ENCODE results near the gene TMEM38B. TPM values are rescaled to one million over a fixed set of nuclear protein-coding genes. Genes with fewer than 3 reads are reported as not detected.
"Not testable (repeated sequence)": the region's sequence is repeated elsewhere in the genome, so short reads cannot be mapped to it uniquely, and the experiment has no call there.

Gene TMEM38B
- total RNA-seq, 3 donors from 2014 or later (not counting 1 experiment from before 2014, with no cell fraction given): 5.7 to 8.0 (median 8.0) TPM

DNA sequence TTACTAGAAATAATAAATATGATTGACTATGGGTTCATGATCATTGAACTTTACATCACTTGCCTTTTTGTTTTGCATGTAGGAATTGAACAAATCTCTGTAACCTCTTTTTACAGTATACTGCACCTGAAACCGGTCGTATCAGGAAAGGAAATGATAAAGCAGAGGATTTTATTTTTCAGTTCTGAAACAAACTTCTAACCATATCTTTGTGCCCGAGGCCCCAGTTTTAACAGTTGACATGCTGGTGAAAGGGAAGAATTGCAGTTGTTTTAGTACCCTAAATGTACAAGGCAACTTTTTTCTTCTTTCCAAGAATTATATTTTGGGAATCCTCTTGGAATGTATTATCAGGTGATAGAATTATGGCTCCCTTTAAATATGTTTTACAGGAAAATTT, 27.8 kb downstream of the TMEM38B start:
- H3K36me3 Mint-ChIP-seq: no peaks in the 10 kb centered on the region

DNA sequence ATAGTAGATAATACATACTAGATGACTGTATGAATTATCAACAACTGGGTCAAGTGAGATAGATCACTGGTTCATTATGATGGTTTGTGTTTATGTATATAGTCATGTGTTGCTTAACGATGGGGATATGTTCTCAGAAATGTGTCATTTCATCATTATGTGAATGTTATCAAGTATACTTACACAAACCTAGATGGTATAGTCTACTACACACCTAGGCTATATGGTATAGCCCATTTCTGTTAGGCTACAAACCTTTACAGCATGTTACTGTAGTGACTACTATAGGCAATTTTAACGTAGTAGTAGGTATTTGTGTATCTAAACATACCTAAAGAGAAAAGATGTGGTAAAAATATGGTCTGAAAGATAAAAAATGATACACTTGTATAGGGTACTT, 31.0 kb downstream of the TMEM38B start:
- WGBS (ENCODE audit: insufficient coverage): 100% methylated on average over 1 of the region's 2 CpGs
- no peak for ATAC-seq
- no peaks in the 10 kb centered on the region for H3K27me3 Mint-ChIP-seq (ENCODE audit: low read depth in 2 of 2)
- no peak for DNase-seq
- H3K4me3 ChIP-seq (ENCODE audit: low read length): no peak overlapping the region
- no peaks in the 10 kb centered on the region for H3K9me3 Mint-ChIP-seq
- TF ChIP-seq, protein P1, sequence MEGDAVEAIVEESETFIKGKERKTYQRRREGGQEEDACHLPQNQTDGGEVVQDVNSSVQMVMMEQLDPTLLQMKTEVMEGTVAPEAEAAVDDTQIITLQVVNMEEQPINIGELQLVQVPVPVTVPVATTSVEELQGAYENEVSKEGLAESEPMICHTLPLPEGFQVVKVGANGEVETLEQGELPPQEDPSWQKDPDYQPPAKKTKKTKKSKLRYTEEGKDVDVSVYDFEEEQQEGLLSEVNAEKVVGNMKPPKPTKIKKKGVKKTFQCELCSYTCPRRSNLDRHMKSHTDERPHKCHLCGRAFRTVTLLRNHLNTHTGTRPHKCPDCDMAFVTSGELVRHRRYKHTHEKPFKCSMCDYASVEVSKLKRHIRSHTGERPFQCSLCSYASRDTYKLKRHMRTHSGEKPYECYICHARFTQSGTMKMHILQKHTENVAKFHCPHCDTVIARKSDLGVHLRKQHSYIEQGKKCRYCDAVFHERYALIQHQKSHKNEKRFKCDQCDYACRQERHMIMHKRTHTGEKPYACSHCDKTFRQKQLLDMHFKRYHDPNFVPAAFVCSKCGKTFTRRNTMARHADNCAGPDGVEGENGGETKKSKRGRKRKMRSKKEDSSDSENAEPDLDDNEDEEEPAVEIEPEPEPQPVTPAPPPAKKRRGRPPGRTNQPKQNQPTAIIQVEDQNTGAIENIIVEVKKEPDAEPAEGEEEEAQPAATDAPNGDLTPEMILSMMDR (IDR thresholded peaks at IDR 0.05): no peak
- no peak overlapping the region for H3K27ac Mint-ChIP-seq
- H3K27me3 ChIP-seq (ENCODE audit: control insufficient read depth, insufficient read depth, low read length): no peaks in the 10 kb centered on the region
- H3K9me3 ChIP-seq (ENCODE audit: control insufficient read depth, insufficient read depth, low read length): no peaks in the 10 kb centered on the region
- no peak overlapping the region for H3K27ac ChIP-seq (ENCODE audit: low read length)
- intact Hi-C loops (cut with micrococcal nuclease): no loop called here
- H3K4me1 Mint-ChIP-seq: no peaks in the 10 kb centered on the region
- H3K4me1 ChIP-seq (ENCODE audit: control insufficient read depth, insufficient read depth, low read length): no peaks in the 10 kb centered on the region
- no peaks in the 10 kb centered on the region for H3K36me3 ChIP-seq (ENCODE audit: control insufficient read depth, insufficient read depth, low read length)
- H3K36me3 Mint-ChIP-seq: no peaks in the 10 kb centered on the region
- no peak overlapping the region for H3K4me3 Mint-ChIP-seq

More for the DNA sequence above, 27.8 kb downstream of the TMEM38B start:
- ATAC-seq (no peak), DNase-seq (no peak)
- no peak overlapping the region for H3K4me3 Mint-ChIP-seq
- no peaks in the 10 kb centered on the region for H3K9me3 ChIP-seq (ENCODE audit: control insufficient read depth, insufficient read depth, low read length)
- no peaks in the 10 kb centered on the region for H3K9me3 Mint-ChIP-seq
- no peak overlapping the region for H3K4me3 ChIP-seq (ENCODE audit: low read length)
- no peaks in the 10 kb centered on the region for H3K27me3 ChIP-seq (ENCODE audit: control insufficient read depth, insufficient read depth, low read length)
- H3K27ac ChIP-seq (ENCODE audit: low read length): no peak overlapping the region
- H3K4me1 ChIP-seq (ENCODE audit: control insufficient read depth, insufficient read depth, low read length): no peaks in the 10 kb centered on the region
- no CpG with 5 or more reads among the region's 3 CpGs for WGBS (ENCODE audit: insufficient coverage)
- no peaks in the 10 kb centered on the region for H3K4me1 Mint-ChIP-seq
- no peak overlapping the region for H3K27ac Mint-ChIP-seq
- H3K36me3 ChIP-seq (ENCODE audit: control insufficient read depth, insufficient read depth, low read length): no peaks in the 10 kb centered on the region
- intact Hi-C loops (cut with micrococcal nuclease): no loop called here
- TF ChIP-seq, protein P1 (IDR thresholded peaks at IDR 0.05): no peak
- H3K27me3 Mint-ChIP-seq (ENCODE audit: low read depth in 2 of 2): no peaks in the 10 kb centered on the region

DNA sequence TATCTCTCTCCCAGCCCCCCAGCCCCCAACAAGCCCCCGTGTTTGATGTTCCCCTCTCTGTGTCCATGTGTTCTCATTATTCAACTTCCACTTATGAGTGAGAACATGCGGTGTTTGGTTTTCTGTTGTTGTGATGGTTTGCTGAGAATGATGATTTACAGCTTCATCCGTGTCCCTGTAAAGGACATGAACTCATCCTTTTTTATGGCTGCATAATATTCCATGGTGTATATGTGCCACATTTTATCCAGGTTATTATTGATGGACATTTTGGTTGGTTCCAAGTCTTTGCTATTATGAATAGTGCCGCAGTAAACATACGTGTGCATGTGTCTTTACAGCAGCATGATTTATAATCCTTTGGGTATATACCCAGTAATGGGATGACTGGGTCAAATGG, 33.9 kb downstream of the TMEM38B start:
- DNase-seq; H3K9me3 Mint-ChIP-seq; H3K27ac Mint-ChIP-seq; H3K4me3 Mint-ChIP-seq; H3K4me1 Mint-ChIP-seq; ATAC-seq; H3K4me3 ChIP-seq (ENCODE audit: low read length); H3K4me1 ChIP-seq (ENCODE audit: control insufficient read depth, insufficient read depth, low read length); H3K36me3 Mint-ChIP-seq; H3K27ac ChIP-seq (ENCODE audit: low read length); intact Hi-C loops (cut with micrococcal nuclease); H3K27me3 Mint-ChIP-seq (ENCODE audit: low read depth in 2 of 2); H3K36me3 ChIP-seq (ENCODE audit: control insufficient read depth, insufficient read depth, low read length); H3K9me3 ChIP-seq (ENCODE audit: control insufficient read depth, insufficient read depth, low read length); H3K27me3 ChIP-seq (ENCODE audit: control insufficient read depth, insufficient read depth, low read length): not testable (repeated sequence)
- 100% methylated on average over 3 of the region's 5 CpGs for WGBS (ENCODE audit: insufficient coverage)

DNA sequence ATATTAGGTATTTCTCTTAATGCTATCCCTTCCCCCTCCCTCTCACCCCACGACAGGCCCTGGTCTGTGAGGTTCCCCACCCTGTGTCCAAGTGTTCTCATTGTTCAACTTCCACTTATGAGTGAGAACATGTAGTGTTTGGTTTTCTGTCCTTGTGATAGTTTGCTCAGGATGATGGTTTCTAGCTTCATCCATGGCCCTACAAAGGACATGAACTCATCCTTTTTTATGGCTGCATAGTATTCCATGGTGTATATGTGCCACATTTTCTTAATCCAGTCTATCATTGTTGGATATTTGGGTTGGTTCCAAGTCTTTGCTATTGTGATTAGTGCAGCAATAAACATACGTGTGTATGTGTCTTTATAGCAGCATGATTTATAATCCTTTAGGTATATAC, 37.1 kb downstream of the TMEM38B start:
- ATAC-seq; H3K4me1 Mint-ChIP-seq; H3K27ac ChIP-seq (ENCODE audit: low read length); H3K36me3 ChIP-seq (ENCODE audit: control insufficient read depth, insufficient read depth, low read length); H3K4me1 ChIP-seq (ENCODE audit: control insufficient read depth, insufficient read depth, low read length); H3K27me3 ChIP-seq (ENCODE audit: control insufficient read depth, insufficient read depth, low read length); H3K4me3 Mint-ChIP-seq; H3K9me3 ChIP-seq (ENCODE audit: control insufficient read depth, insufficient read depth, low read length); H3K4me3 ChIP-seq (ENCODE audit: low read length); DNase-seq; H3K27ac Mint-ChIP-seq; intact Hi-C loops (cut with micrococcal nuclease); H3K27me3 Mint-ChIP-seq (ENCODE audit: low read depth in 2 of 2): not testable (repeated sequence)
- H3K36me3 Mint-ChIP-seq: peaks cover 30% of the 10 kb centered on the region
- WGBS (ENCODE audit: insufficient coverage): no CpG with 5 or more reads among the region's 2 CpGs
- H3K9me3 Mint-ChIP-seq: peaks cover 6 to 15% of the 10 kb centered on the region in 2 donors

DNA sequence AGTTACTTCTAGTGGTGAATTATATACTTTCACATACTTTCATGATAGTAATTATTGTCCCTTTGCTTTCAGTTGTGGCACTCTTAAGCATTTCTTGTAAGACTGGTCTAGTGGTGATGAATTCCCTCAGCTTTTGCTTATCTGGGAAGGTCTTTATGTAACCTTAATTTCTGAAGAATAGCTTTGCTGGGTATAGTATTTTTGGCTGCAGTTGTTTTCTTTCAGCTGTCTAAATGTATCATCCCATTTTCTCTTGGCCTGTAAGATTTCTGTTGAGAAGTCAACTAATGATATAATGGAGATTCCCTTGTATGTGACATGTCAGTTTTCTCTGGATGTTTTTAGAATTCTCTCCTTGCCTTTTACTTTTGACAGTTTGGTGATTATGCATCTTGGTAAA, 41.0 kb downstream of the TMEM38B start:
- H3K27me3 ChIP-seq (ENCODE audit: control insufficient read depth, insufficient read depth, low read length): no peaks in the 10 kb centered on the region
- Mint-ChIP-seq H3K27me3 (ENCODE audit: low read depth in 2 of 2) (no peaks in the 10 kb centered on the region), H3K36me3 (peaks cover 33% of the 10 kb centered on the region), H3K4me3 (no peak overlapping the region), H3K27ac (no peak overlapping the region), H3K9me3 (peaks cover 8 to 18% of the 10 kb centered on the region in 2 donors), H3K4me1 (no peaks in the 10 kb centered on the region)
- peaks cover 15% of the 10 kb centered on the region for H3K9me3 ChIP-seq (ENCODE audit: control insufficient read depth, insufficient read depth, low read length)
- no peak overlapping the region for H3K27ac ChIP-seq (ENCODE audit: low read length)
- TF ChIP-seq, protein P1 (IDR thresholded peaks at IDR 0.05): no peak
- intact Hi-C loops (cut with micrococcal nuclease): no loop called here
- ATAC-seq: no peak
- H3K36me3 ChIP-seq (ENCODE audit: control insufficient read depth, insufficient read depth, low read length): no peaks in the 10 kb centered on the region
- no peaks in the 10 kb centered on the region for H3K4me1 ChIP-seq (ENCODE audit: control insufficient read depth, insufficient read depth, low read length)
- DNase-seq: no peak
- no peak overlapping the region for H3K4me3 ChIP-seq (ENCODE audit: low read length)

Data from natural killer cell (primary cell).